Putamen (tissue), 1 donor: ENCODE results near the gene TEF.
"Not testable (repeated sequence)": the region's sequence is repeated elsewhere in the genome, so short reads cannot be mapped to it uniquely, and the experiment has no call there.

ENCODE experiments used
- DNase-seq: peaks from one replicate; pipeline ENCODE4 v3.0.0-alpha.2; 2016; ENCODE audit warnings: low spot score

TEF gene

DNA sequence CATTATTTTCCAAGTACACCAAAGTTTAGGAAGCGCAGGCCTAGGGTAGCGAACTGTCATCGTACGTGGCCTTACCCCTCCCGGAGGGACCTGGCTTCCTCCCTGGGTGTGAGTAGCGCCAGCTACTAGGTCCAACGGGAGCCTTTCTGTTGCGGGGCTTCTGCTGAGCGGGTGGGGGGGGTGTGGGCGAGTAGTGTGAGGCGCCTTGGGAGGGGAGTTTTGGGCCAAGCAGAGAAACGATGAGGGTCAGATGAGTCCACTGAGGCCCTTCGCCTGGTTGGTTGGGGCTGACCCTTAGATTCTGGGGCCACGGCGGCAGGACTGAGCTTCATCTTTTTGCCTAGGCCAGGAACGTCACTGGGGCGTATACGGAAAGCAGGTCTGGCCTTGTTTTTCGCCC is 868 bp downstream of the TEF start:
- DNase-seq: no peak

- no peak for DNase-seq
Measured at GRCh38 chr22:41383085-41383484, 1.3 kb downstream of the TEF start.

DNA sequence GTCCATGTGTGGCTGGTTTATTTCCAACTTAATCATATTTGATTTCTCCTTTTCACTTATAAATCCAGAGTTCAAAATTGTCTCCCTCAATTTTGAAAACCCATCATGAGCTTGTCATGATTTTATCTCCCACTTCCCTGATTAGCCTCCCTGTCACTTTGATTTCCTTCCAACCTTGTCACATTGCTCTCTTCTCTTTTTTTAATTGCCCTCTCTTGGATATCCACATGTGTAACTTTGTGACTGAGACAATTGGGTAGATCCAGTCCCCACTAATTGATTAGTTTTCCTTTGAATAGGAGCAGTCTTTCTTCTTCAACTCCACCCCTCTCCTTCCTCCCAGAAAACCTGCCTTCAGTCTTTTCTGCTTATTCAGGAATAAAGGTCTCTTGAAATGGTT is 2.4 kb downstream of the TEF start:
- no peak for DNase-seq

DNA sequence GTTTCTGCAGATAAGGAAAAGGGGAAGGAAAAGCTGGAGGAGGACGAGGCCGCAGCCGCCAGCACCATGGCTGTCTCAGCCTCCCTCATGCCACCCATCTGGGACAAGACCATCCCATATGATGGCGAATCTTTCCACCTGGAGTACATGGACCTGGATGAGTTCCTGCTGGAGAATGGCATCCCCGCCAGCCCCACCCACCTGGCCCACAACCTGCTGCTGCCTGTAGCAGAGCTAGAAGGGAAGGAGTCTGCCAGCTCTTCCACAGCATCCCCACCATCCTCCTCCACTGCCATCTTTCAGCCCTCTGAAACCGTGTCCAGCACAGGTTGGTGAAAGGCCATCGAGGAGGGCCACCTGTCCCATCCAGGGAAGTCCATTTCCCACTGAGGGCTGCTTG is 5.6 kb downstream of the TEF start:
- DNase-seq: no peak

DNA sequence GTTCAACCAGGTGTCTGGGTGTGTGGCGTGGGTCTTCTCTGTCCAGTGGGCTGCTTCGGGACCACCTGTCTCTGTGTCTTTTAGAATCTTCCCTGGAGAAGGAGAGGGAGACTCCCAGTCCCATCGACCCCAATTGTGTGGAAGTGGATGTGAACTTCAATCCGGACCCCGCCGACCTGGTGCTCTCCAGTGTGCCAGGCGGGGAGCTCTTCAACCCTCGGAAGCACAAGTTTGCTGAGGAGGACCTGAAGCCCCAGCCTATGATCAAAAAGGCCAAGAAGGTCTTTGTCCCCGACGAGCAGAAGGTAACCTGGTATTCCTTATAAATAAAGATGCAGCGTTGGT is 12.2 kb downstream of the TEF start:
- DNase-seq: no peak

DNA sequence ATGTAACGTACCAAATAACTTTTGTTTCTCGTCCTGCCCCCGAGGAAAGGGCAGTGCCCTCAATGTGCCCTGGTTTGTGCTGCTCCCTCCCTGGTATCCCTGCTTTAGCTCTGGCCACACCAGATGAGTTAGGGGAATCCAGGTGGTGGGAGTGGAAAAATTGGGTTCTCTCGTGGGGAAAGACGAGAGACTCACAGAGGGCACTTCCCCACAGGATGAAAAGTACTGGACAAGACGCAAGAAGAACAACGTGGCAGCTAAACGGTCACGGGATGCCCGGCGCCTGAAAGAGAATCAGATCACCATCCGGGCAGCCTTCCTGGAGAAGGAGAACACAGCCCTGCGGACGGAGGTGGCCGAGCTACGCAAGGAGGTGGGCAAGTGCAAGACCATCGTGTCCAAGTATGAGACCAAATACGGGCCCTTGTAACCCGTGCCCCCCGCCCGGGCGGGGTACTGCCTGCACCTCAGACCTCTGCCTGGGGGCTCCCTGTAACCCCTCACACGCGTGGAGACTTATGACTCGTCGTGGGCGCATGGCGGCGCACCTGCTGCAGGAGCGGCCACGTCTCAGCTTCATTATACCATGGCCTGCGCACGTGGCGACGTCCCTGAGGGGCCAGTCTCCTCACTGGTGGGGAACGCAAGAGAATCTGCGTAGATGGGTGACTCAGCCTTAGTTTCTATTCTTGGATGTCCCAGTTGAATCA is 13.9 kb downstream of the TEF start:
- no peak for DNase-seq

- DNase-seq: no peak
Measured at GRCh38 chr22:41397143-41397811, 15.5 kb downstream of the TEF start.

- DNase-seq: no peak
Measured at GRCh38 chr22:41398921-41399320, 17.2 kb downstream of the TEF start.

- DNase-seq: peak; percentile 95
Measured at GRCh38 chr22:41401781-41402648, 20.3 kb downstream of the TEF start.

DNA sequence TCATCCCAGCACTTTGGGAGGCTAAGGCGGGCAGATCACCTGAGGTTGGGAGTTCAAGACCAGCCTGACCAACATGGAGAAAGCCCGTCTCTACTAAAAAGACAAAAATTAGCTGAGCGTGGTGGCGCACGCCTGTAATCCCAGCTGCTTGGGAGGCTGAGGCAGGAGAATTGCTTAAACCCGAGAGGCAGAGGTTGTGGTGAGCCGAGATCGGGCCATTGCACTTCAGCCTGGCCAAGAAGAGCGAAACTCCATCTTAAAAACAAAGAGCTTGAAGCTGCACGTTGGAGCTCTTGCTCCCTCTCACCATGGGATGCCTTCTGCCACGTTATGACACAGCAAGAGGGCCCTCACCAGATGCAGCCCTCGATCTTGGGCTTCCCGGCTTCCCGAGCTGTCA is 21.1 kb downstream of the TEF start:
- not testable (repeated sequence) for DNase-seq

DNA sequence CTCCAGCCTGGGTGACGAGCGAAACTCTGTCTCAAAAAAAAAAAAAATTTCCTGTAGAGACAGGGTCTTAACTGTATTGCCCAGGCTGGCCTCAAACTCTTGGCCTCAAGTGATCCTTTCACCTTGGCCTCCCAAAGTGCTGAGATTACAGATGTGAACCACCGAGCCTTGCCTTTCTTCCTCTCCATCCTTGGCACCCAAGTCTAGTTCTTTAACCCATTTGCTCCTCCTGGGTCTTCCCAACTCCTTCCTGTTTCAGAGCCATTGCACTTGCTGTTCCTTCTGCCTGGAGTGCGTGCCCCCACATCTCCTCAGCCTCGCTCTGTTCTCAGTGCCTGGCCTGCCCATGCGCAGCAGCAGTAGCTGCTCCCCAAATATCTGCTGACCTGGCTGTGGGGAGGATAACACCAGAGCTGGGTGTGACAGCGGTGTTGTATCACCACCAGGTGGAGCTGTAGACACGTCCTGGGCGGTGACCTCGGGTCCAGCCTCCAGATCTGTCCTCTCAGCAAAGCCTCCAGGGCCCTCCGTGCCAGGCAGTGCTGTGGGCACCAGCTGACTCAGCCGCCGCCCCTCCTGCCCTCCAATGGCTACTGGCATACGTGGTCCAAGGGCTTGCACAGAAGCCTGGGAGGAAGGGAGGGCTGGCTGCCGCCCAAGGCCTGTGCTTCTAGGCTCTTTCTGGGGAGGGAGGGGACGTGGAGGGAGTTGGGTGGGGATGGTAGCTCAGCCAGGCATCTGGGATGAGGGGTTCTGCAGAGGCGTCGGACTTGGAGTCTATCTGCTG is 22.0 kb downstream of the TEF start:
- peak; percentile 99 for DNase-seq

DNA sequence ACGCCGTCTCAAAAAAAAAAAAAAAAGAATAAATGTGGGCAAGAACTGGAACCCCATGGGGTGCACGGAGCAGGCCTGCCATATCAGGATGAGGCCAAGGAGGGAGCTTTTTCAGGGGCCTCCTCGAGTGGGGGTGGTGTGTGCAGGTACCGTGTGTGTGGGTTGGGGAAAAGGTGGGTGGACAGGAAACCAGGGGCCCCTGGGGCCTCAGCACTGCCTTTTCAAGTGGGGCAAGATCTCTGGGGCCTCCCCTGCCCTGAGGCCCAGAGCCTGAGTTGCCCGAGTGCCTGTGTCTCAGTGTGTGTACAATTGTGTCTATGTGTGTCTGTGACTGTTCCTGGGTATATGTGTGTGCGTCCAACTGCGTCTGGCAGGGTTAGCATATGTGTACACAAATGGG is 23.8 kb downstream of the TEF start:
- DNase-seq: no peak

DNA sequence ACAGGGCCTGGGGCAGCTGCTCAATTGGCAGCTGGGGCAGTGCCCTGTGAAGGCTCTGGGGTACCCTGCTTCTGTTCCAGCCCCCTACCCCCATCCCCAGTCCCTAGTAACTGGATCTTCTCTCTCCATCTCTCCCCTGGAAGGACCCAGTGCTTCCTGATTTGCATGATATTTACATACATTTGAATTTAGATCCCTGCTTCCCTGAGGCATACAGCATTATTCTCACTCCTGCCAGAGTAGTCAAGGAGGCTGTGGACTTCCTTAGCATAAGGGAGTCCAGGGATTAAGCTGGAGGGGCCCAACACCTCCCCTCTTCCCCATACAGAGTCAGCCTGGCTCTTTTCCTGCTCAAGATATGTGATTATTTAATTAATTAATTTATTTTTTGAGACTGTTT is 24.7 kb downstream of the TEF start:
- no peak for DNase-seq

- DNase-seq: no peak
Measured at GRCh38 chr22:41407433-41407832, 25.7 kb downstream of the TEF start.

GRCh38 chr22:41408665-41409064 is 26.9 kb downstream of the TEF start:
- no peak for DNase-seq

GRCh38 chr22:41410311-41410751 is 28.6 kb downstream of the TEF start:
- DNase-seq: no peak

DNA sequence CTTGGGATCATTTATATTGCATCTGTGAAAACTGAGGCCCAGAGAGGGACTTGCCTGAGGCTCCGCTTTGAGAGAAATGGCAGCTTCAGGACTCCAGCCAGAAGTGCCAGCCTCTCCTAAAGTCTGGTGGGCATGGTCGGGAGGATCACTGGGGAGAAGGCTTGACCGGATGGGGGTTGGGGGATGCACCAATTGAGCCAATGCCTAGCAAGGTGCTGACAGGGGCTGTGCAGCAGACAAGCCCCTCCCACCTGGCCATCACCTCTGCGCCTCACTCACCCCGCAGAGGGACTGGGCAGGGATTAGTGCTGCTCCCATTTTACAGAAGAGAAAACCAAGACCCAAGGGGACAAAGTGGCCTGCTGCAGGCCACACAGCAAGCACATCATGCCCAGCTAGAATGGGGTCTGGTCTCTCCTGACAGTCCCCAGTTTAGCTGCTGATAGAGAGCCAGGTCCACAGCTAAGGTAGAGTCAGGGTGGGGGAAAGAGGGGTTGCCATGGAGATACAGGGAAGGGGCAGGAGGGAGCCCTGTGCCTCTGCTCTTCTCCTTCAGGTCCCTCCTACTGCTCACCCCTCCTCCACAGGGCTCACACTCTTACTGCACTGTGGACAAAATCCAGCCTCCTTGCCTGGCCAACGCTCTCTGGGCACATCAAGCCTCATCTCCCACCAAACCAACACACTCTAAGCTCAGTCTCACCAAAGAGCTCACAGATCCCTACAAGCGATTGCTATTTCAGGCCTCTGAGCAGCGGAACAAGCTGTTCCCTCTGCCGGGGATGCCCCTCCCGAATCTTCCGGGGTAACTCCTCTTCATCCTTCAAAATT is 29.5 kb downstream of the TEF start:
- peak; percentile 72 for DNase-seq

DNA sequence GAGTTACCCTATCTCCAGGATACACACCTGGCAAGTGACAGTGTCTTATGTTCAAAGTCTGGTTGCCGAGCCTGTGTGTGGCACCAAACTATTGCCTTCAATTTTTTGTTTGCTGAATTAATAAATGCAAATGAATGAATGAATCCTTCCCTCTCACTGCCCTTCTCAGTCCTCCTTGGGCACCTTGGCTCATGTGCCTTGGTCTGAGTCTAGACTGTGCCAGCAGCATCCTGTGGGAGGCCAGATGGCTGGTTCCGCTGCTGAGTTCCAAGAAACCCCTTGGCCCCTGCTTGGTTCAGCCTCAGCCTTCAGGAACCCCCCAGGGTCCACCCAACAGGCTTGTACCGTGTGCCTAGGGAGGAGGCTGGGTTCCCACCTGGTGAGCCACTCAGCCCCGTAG is 33.8 kb downstream of the TEF start:
- no peak for DNase-seq

GRCh38 chr22:41417622-41418390 is 36.1 kb downstream of the TEF start:
- peak; percentile 98 for DNase-seq

- DNase-seq: no peak
Measured at GRCh38 chr22:41418717-41419116, 37.0 kb downstream of the TEF start.
